SK-N-SH (cell line): ENCODE data around the gene C6orf120.

ENCODE experiments used
- CHD2 ChIP-seq: fragments of 150-350 bp; IDR thresholded peaks from 2 replicates; pipeline ENCODE4 v1.6.1; 2018; ENCODE audit warnings: low read length; ENCODE audit not compliant: partially characterized antibody
- FOXJ3 ChIP-seq: sonication (generic); formaldehyde crosslinking; IDR thresholded peaks from 2 replicates; pipeline ENCODE4 v1.5.1; 2020; ENCODE audit warnings: mild to moderate bottlenecking, missing genetic modification reagents
- GATA2 ChIP-seq: sonication (generic); formaldehyde crosslinking; IDR thresholded peaks from 2 replicates; pipeline ENCODE4 v1.5.0; 2020; ENCODE audit warnings: mild to moderate bottlenecking, missing genetic modification reagents
- MXI1 ChIP-seq: IDR thresholded peaks from 2 replicates; pipeline ENCODE4 v1.6.1; 2012; ENCODE audit warnings: mild to moderate bottlenecking, low read depth, low read length, improper control_type of control experiment
- NRF1 ChIP-seq: IDR thresholded peaks from 2 replicates; pipeline ENCODE4 v1.6.1; 2012; ENCODE audit warnings: low read depth, mild to moderate bottlenecking, low read length
- POLR2AphosphoS5 ChIP-seq: IDR thresholded peaks from 2 replicates; pipeline ENCODE4 v1.6.1; 2012; ENCODE audit warnings: low read depth, low read length
- RXRA ChIP-seq: IDR thresholded peaks from 2 replicates; pipeline ENCODE4 v1.4.0; 2012; ENCODE audit warnings: low read depth, mild to moderate bottlenecking, borderline replicate concordance
- TCF12 ChIP-seq: IDR thresholded peaks from 2 replicates; pipeline ENCODE4 v1.4.0; 2012
- TEAD4 ChIP-seq: IDR thresholded peaks from 2 replicates; pipeline ENCODE4 v1.4.0; 2012; ENCODE audit warnings: mild to moderate bottlenecking, borderline replicate concordance; ENCODE audit not compliant: insufficient read depth
- TF ChIP-seq, protein P1 (sequence below): fragments of 200-600 bp; sonication (generic); IDR thresholded peaks from 2 replicates; pipeline ENCODE4 v1.6.1; 2017; ENCODE audit warnings: antibody characterized with exemption, mild to moderate bottlenecking, moderate library complexity
- TF ChIP-seq, protein P2 (sequence below): IDR thresholded peaks from 2 replicates; pipeline ENCODE4 v1.4.0; 2012; ENCODE audit warnings: low read depth
- TF ChIP-seq, protein P3 (sequence below): IDR thresholded peaks from 2 replicates; pipeline ENCODE4 v1.4.0; 2012; ENCODE audit warnings: low read depth, borderline replicate concordance
- TF ChIP-seq, protein P4 (sequence below): fragments of 150-350 bp; IDR thresholded peaks from 2 replicates; pipeline ENCODE4 v1.6.1; 2017; ENCODE audit warnings: antibody characterized with exemption, low read length, low read depth, borderline replicate concordance

DNA sequence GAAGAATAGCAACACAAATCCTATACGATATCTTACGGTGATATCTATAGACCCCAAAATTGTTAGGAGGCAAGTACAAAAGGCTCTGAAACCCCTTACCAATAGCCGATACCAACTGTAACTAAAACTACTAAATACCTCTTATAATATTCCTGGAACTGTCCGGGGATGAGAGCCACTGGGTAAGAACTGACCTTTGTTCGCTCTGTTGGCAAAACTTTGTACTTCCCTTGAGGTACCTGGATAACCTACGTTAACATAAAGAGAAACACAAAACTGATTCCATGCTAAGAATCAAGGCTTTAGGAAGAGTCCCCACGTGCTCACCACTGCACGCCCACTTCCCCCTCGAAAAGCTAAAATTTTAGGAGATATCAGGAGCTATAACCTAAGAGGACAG, 12.7 kb downstream of the C6orf120 start:
- TF ChIP-seq, protein P1, sequence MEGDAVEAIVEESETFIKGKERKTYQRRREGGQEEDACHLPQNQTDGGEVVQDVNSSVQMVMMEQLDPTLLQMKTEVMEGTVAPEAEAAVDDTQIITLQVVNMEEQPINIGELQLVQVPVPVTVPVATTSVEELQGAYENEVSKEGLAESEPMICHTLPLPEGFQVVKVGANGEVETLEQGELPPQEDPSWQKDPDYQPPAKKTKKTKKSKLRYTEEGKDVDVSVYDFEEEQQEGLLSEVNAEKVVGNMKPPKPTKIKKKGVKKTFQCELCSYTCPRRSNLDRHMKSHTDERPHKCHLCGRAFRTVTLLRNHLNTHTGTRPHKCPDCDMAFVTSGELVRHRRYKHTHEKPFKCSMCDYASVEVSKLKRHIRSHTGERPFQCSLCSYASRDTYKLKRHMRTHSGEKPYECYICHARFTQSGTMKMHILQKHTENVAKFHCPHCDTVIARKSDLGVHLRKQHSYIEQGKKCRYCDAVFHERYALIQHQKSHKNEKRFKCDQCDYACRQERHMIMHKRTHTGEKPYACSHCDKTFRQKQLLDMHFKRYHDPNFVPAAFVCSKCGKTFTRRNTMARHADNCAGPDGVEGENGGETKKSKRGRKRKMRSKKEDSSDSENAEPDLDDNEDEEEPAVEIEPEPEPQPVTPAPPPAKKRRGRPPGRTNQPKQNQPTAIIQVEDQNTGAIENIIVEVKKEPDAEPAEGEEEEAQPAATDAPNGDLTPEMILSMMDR, result no peak
- TF ChIP-seq TCF12 (no peak), NRF1 (no peak), TEAD4 (no peak), GATA2 (CRISPR knock-in tag) (no peak), POLR2AphosphoS5 (no peak), FOXJ3 (no peak), MXI1 (no peak), CHD2 (no peak), RXRA (no peak)
- TF ChIP-seq, protein P2, sequence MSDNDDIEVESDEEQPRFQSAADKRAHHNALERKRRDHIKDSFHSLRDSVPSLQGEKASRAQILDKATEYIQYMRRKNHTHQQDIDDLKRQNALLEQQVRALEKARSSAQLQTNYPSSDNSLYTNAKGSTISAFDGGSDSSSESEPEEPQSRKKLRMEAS, result no peak
- TF ChIP-seq, protein P3, sequence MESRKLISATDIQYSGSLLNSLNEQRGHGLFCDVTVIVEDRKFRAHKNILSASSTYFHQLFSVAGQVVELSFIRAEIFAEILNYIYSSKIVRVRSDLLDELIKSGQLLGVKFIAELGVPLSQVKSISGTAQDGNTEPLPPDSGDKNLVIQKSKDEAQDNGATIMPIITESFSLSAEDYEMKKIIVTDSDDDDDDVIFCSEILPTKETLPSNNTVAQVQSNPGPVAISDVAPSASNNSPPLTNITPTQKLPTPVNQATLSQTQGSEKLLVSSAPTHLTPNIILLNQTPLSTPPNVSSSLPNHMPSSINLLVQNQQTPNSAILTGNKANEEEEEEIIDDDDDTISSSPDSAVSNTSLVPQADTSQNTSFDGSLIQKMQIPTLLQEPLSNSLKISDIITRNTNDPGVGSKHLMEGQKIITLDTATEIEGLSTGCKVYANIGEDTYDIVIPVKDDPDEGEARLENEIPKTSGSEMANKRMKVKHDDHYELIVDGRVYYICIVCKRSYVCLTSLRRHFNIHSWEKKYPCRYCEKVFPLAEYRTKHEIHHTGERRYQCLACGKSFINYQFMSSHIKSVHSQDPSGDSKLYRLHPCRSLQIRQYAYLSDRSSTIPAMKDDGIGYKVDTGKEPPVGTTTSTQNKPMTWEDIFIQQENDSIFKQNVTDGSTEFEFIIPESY, result no peak
- TF ChIP-seq, protein P4, sequence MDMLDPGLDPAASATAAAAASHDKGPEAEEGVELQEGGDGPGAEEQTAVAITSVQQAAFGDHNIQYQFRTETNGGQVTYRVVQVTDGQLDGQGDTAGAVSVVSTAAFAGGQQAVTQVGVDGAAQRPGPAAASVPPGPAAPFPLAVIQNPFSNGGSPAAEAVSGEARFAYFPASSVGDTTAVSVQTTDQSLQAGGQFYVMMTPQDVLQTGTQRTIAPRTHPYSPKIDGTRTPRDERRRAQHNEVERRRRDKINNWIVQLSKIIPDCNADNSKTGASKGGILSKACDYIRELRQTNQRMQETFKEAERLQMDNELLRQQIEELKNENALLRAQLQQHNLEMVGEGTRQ, result no peak
